ENCODE measurements around the gene PPFIA4.

Gene PPFIA4

GRCh38 chr1:203084588-203085527 lies 58.6 kb downstream of the PPFIA4 start:
- no peak for TF ChIP-seq ZNF274 (IDR thresholded peaks at IDR 0.05; ENCODE audit: low read depth, low read length)

GRCh38 chr1:203085528-203086406 lies 59.5 kb downstream of the PPFIA4 start, which contains the start of gene MYOG:
MYOG (minus strand) TSS chr1:203086012; CDS start chr1:203085961, 51 bp downstream.
- no peak for TF ChIP-seq ZNF274 (IDR thresholded peaks at IDR 0.05; ENCODE audit: low read depth, low read length)
- no peak within 1 kb of the TSS for H3K4me3 ChIP-seq (ENCODE audit: low read length)

More at GRCh38 chr1:203084588-203085527, 58.6 kb downstream of the PPFIA4 start:
- H3K4me3 ChIP-seq (ENCODE audit: low read length), result no peak overlapping the region

- no peak overlapping the region for H3K4me3 ChIP-seq (ENCODE audit: low read length)
- TF ChIP-seq ZNF274 (IDR thresholded peaks at IDR 0.05; ENCODE audit: low read depth, low read length), result no peak
Measured at GRCh38 chr1:203086992-203087763, 60.9 kb downstream of the PPFIA4 start.

GRCh38 chr1:203088441-203088840 lies 62.1 kb downstream of the PPFIA4 start:
- H3K4me3 ChIP-seq (ENCODE audit: low read length), result no peak overlapping the region
- no peak for TF ChIP-seq ZNF274 (IDR thresholded peaks at IDR 0.05; ENCODE audit: low read depth, low read length)

GRCh38 chr1:203089001-203089650 lies 62.8 kb downstream of the PPFIA4 start:
- H3K4me3 ChIP-seq (ENCODE audit: low read length), result no peak overlapping the region
- TF ChIP-seq ZNF274 (IDR thresholded peaks at IDR 0.05; ENCODE audit: low read depth, low read length), result no peak

- TF ChIP-seq ZNF274 (IDR thresholded peaks at IDR 0.05; ENCODE audit: low read depth, low read length), result no peak
- H3K4me3 ChIP-seq (ENCODE audit: low read length), result no peak overlapping the region
Measured at GRCh38 chr1:203089651-203090045, 63.4 kb downstream of the PPFIA4 start.

GRCh38 chr1:203090421-203091198 lies 64.3 kb downstream of the PPFIA4 start:
- no peak overlapping the region for H3K4me3 ChIP-seq (ENCODE audit: low read length)
- no peak for TF ChIP-seq ZNF274 (IDR thresholded peaks at IDR 0.05; ENCODE audit: low read depth, low read length)

- H3K4me3 ChIP-seq (ENCODE audit: low read length), result no peak overlapping the region
- no peak for TF ChIP-seq ZNF274 (IDR thresholded peaks at IDR 0.05; ENCODE audit: low read depth, low read length)
Measured at GRCh38 chr1:203091199-203091477, 64.8 kb downstream of the PPFIA4 start.

GRCh38 chr1:203091761-203092330 lies 65.6 kb downstream of the PPFIA4 start:
- TF ChIP-seq ZNF274 (IDR thresholded peaks at IDR 0.05; ENCODE audit: low read depth, low read length), result no peak
- H3K4me3 ChIP-seq (ENCODE audit: low read length), result no peak overlapping the region

- no peak for TF ChIP-seq ZNF274 (IDR thresholded peaks at IDR 0.05; ENCODE audit: low read depth, low read length)
- no peak overlapping the region for H3K4me3 ChIP-seq (ENCODE audit: low read length)
Measured at GRCh38 chr1:203093754-203094410, 67.6 kb downstream of the PPFIA4 start.

- no peak overlapping the region for H3K4me3 ChIP-seq (ENCODE audit: low read length)
- TF ChIP-seq ZNF274 (IDR thresholded peaks at IDR 0.05; ENCODE audit: low read depth, low read length), result no peak
Measured at GRCh38 chr1:203095061-203095690, 68.9 kb downstream of the PPFIA4 start.

- no peak for TF ChIP-seq ZNF274 (IDR thresholded peaks at IDR 0.05; ENCODE audit: low read depth, low read length)
- H3K4me3 ChIP-seq (ENCODE audit: low read length), result no peak overlapping the region
Measured at GRCh38 chr1:203096566-203096965, 70.3 kb downstream of the PPFIA4 start.
